ENCODE results near the gene ZNF534. TPM values are rescaled to one million over a fixed set of nuclear protein-coding genes. Genes with fewer than 3 reads are reported as not detected.

ZNF534 gene
- total RNA-seq, 2 experiments from 2014 or later: not detected

Other genes with a start within 250 kb of the ZNF534 start
- 100 to 1,000 TPM; 184 to 214 TPM for gene PPP2R1A, start 239.1 kb upstream of the ZNF534 start, total RNA-seq
- gene ZNF766, start 159.6 kb upstream of the ZNF534 start, total RNA-seq: 10 to 100 TPM; 23.3 to 24.0 TPM
- 10 to 100 TPM; 17.4 to 18.4 TPM for gene ZNF480, start 132.0 kb upstream of the ZNF534 start, total RNA-seq
- 1 to 10 TPM; 2.1 to 2.8 TPM for gene ZNF610, start 92.9 kb upstream of the ZNF534 start, total RNA-seq
- 10 to 100 TPM; 16.1 to 17.8 TPM for gene ZNF880, start 59.2 kb upstream of the ZNF534 start, total RNA-seq
- 10 to 100 TPM; 19.4 to 19.5 TPM for gene ZNF528, start 31.3 kb upstream of the ZNF534 start, total RNA-seq
- 1 to 10 TPM; 1.9 to 3.0 TPM for gene ZNF578, start 24.4 kb downstream of the ZNF534 start, total RNA-seq
- gene ZNF808, start 98.5 kb downstream of the ZNF534 start, total RNA-seq: 10 to 100 TPM; 36.3 to 40.5 TPM
- gene ZNF701, start 141.1 kb downstream of the ZNF534 start, total RNA-seq: 10 to 100 TPM; 30.5 to 33.4 TPM
- 10 to 100 TPM; 57.8 to 60.5 TPM for gene ZNF83, start 209.2 kb downstream of the ZNF534 start, total RNA-seq

Data from activated CD4-positive, alpha-beta T cell treated with anti-CD3 and anti-CD28 coated beads, Interleukin-2, amount 10 ng/mL, durations not matched to agents 7 days and 5 days (primary cell).